H1 (cell line): ENCODE results near the gene C19orf44. TPM values are rescaled to one million over a fixed set of nuclear protein-coding genes. Genes with fewer than 3 reads are reported as not detected.
A peak's percentile ranks its signal among the peaks of the same experiment; 100 is the strongest.

Experiments used
- CTCF ChIA-PET: fragments of 300-600 bp; sonication (Branson Sonifier 250); formaldehyde crosslinking; loops from one replicate; lab custom pipeline; 2021; ENCODE audit not compliant: partially characterized antibody; lab: Charles Lee
- POLR2A ChIA-PET: fragments of 300-600 bp; sonication (Branson Sonifier 250); formaldehyde crosslinking; loops from one replicate; lab custom pipeline; 2021; ENCODE audit warnings: inconsistent platforms; ENCODE audit not compliant: partially characterized antibody; lab: Charles Lee
- DNase-seq, 2 experiments: peaks; one replicate each; pipeline versions ENCODE4 v3.0.0 to v3.0.0-alpha.2; 2010 to 2022; ENCODE audit warnings: low spot score in 2 of 2, low read depth in 1 of 2, mixed read lengths in 1 of 2
- FAIRE-seq: peaks from 2 replicates; lab custom pipeline; 2011; peaks lifted over from hg19 to GRCh38; lab: Jason Lieb, UNC
- H2AFZ ChIP-seq: 2 replicates; pipeline ENCODE4 v1.8.1; 2012; ENCODE audit warnings: low read length, inconsistent platforms
- H2AK5ac ChIP-seq: 2 replicates; pipeline ENCODE4 v1.6.1; 2013; ENCODE audit warnings: low read depth, low read length
- H2BK120ac ChIP-seq: replicated peaks from 2 replicates; pipeline ENCODE3; 2013; ENCODE audit warnings: low read depth, low read length, inconsistent platforms
- H2BK12ac ChIP-seq: 2 replicates; pipeline ENCODE4 v1.6.1; 2013; ENCODE audit warnings: low read depth, low read length
- H2BK15ac ChIP-seq: 2 replicates; pipeline ENCODE4 v1.6.1; 2013; ENCODE audit warnings: low read length
- H2BK20ac ChIP-seq: 2 replicates; pipeline ENCODE4 v1.6.1; 2013; ENCODE audit warnings: low read length
- H2BK5ac ChIP-seq: 2 replicates; pipeline ENCODE4 v1.6.1; 2013; ENCODE audit warnings: low read depth, low read length
- H3K14ac ChIP-seq: 2 replicates; pipeline ENCODE4 v1.6.1; 2013; ENCODE audit warnings: inconsistent platforms; ENCODE audit not compliant: insufficient read length
- H3K18ac ChIP-seq: 2 replicates; pipeline ENCODE4 v1.6.1; 2013; ENCODE audit warnings: low read length; ENCODE audit errors: extremely low read depth
- H3K23ac ChIP-seq: 2 replicates; pipeline ENCODE4 v1.6.1; 2013; ENCODE audit warnings: inconsistent platforms; ENCODE audit not compliant: insufficient read length
- H3K23me2 ChIP-seq: 2 replicates; pipeline ENCODE4 v1.6.1; 2013; ENCODE audit warnings: low read depth, low read length
- H3K27ac ChIP-seq: 2 replicates; pipeline ENCODE4 v1.6.1; 2011; ENCODE audit warnings: low read depth, low read length, inconsistent platforms
- H3K27me3 ChIP-seq, 4 experiments: replicated peaks in 1 of 4; 1 replicate in 1 of 4; 2 replicates in 3 of 4; pipeline versions ENCODE4 v1.6.1 to v1.8.1; 2011 to 2013; ENCODE audit warnings: low read length in 3 of 4, mild to moderate bottlenecking in 3 of 4, inconsistent platforms in 2 of 4, mixed read lengths in 2 of 4, moderate library complexity in 1 of 4; ENCODE audit not compliant: control insufficient read depth in 3 of 4, insufficient read depth in 3 of 4; ENCODE audit errors: extremely low read depth in 1 of 4
- H3K36me3 ChIP-seq, 4 experiments: 2 replicates each; pipeline versions ENCODE4 v1.6.1 to v1.8.1; 2011 to 2013; ENCODE audit warnings: mild to moderate bottlenecking in 4 of 4, low read length in 3 of 4, moderate library complexity in 2 of 4, control low read depth in 1 of 4, inconsistent platforms in 1 of 4; ENCODE audit not compliant: insufficient read depth in 4 of 4, control insufficient read depth in 2 of 4
- H3K4ac ChIP-seq: replicated peaks from 2 replicates; pipeline ENCODE3; 2013; ENCODE audit warnings: low read length, low read depth, mixed read lengths, inconsistent platforms; ENCODE audit not compliant: insufficient read length
- H3K4me1 ChIP-seq, 4 experiments: replicated peaks in 1 of 4; 1 replicate in 1 of 4; 2 replicates in 3 of 4; pipeline versions ENCODE4 v1.6.1 to v1.8.1; 2011 to 2013; ENCODE audit warnings: low read length in 3 of 4, inconsistent platforms in 2 of 4, mixed read lengths in 1 of 4; ENCODE audit not compliant: insufficient read depth in 4 of 4, control insufficient read depth in 3 of 4
- H3K4me2 ChIP-seq, 2 experiments: 2 replicates each; pipeline versions ENCODE4 v1.6.1 to v1.8.1; 2011 to 2013; ENCODE audit warnings: low read depth in 2 of 2, low read length in 2 of 2, control low read depth in 1 of 2, inconsistent platforms in 1 of 2, mild to moderate bottlenecking in 1 of 2; ENCODE audit not compliant: insufficient read depth in 1 of 2
- H3K4me3 ChIP-seq, 4 experiments: fragments of 200-600, 300-600 bp in 1 of 4; sonication (generic), shearing (Covaris generic), sonication (Bioruptor Twin) in 1 of 4; 2 replicates each; pipeline versions ENCODE4 v1.5.1 to v1.8.1; 2011 to 2016; ENCODE audit warnings: low read length in 4 of 4, low read depth in 3 of 4, control low read depth in 2 of 4, inconsistent platforms in 2 of 4, mild to moderate bottlenecking in 2 of 4, mixed read lengths in 1 of 4, moderate library complexity in 1 of 4; ENCODE audit not compliant: insufficient read depth in 2 of 4; ENCODE audit errors: extremely low read depth in 1 of 4
- H3K56ac ChIP-seq: replicated peaks from 2 replicates; pipeline ENCODE3; 2013; ENCODE audit warnings: low read depth, mild to moderate bottlenecking, mixed read lengths, low read length, inconsistent platforms; ENCODE audit not compliant: insufficient read length
- H3K79me1 ChIP-seq: 2 replicates; pipeline ENCODE4 v1.6.1; 2013; ENCODE audit warnings: low read depth, low read length, control low read depth
- H3K79me2 ChIP-seq, 2 experiments: 2 replicates each; pipeline versions ENCODE4 v1.6.1 to v1.8.1; 2012 to 2013; ENCODE audit warnings: low read length in 2 of 2, mild to moderate bottlenecking in 2 of 2, inconsistent platforms in 1 of 2; ENCODE audit not compliant: insufficient read depth in 2 of 2, control insufficient read depth in 1 of 2
- H3K9ac ChIP-seq, 4 experiments: replicated peaks in 1 of 4; 1 replicate in 1 of 4; 2 replicates in 3 of 4; pipeline versions ENCODE4 v1.6.1 to v1.8.1; 2011 to 2013; ENCODE audit warnings: low read depth in 3 of 4, low read length in 3 of 4, control low read depth in 2 of 4, mild to moderate bottlenecking in 2 of 4, moderate library complexity in 2 of 4, inconsistent platforms in 1 of 4; ENCODE audit errors: extremely low read depth in 1 of 4
- H3K9me3 ChIP-seq, 2 experiments: 2 replicates each; pipeline versions ENCODE4 v1.6.1 to v1.8.1; 2012 to 2013; ENCODE audit warnings: mild to moderate bottlenecking in 2 of 2, moderate library complexity in 2 of 2, control low read depth in 1 of 2, inconsistent platforms in 1 of 2, low read depth in 1 of 2, low read length in 1 of 2, mixed read lengths in 1 of 2; ENCODE audit not compliant: insufficient read depth in 2 of 2
- H4K20me1 ChIP-seq, 2 experiments: replicated peaks in 1 of 2; 2 replicates each; pipeline versions ENCODE3 to v1.8.1; 2011 to 2013; ENCODE audit warnings: inconsistent platforms in 2 of 2, low read length in 2 of 2, mild to moderate bottlenecking in 1 of 2; ENCODE audit not compliant: insufficient read depth in 2 of 2, control insufficient read depth in 1 of 2
- H4K5ac ChIP-seq: 2 replicates; pipeline ENCODE4 v1.6.1; 2013; ENCODE audit warnings: low read length, low read depth, mixed read lengths, inconsistent platforms; ENCODE audit not compliant: insufficient read length
- H4K8ac ChIP-seq: 2 replicates; pipeline ENCODE4 v1.8.0; 2013; ENCODE audit warnings: mild to moderate bottlenecking, moderate library complexity, low read length, inconsistent platforms; ENCODE audit not compliant: insufficient read depth; ENCODE audit errors: extremely low read depth
- H4K91ac ChIP-seq: replicated peaks from 2 replicates; pipeline ENCODE3; 2013; ENCODE audit warnings: low read length, mixed read lengths, inconsistent platforms; ENCODE audit not compliant: insufficient read length
- ASH2L ChIP-seq: fragments of 200-600, 300-600 bp; sonication (generic); IDR thresholded peaks from one replicate; pipeline ENCODE4 v1.7.1; 2017; ENCODE audit warnings: low read length
- BCL11A ChIP-seq, 2 experiments: IDR thresholded peaks; one replicate each; pipeline ENCODE4 v1.6.1; 2011; ENCODE audit warnings: low read depth in 2 of 2, low read length in 2 of 2, mild to moderate bottlenecking in 2 of 2
- CBX5 ChIP-seq: fragments of 300-800, 300-1000 bp; sonication (generic); IDR thresholded peaks from 2 replicates; pipeline ENCODE4 v1.7.1; 2016; ENCODE audit warnings: antibody characterized with exemption, low read length, low read depth
- CEBPB ChIP-seq: IDR thresholded peaks from 2 replicates; pipeline ENCODE4 v1.6.1; 2012; ENCODE audit warnings: low read depth, low read length
- CREB1 ChIP-seq: IDR thresholded peaks from 2 replicates; pipeline ENCODE4 v1.6.1; 2012; ENCODE audit warnings: inconsistent platforms
- EGR1 ChIP-seq: IDR thresholded peaks from 2 replicates; pipeline ENCODE4 v1.6.1; 2011; ENCODE audit warnings: low read depth, low read length, borderline replicate concordance
- FOSL1 ChIP-seq: IDR thresholded peaks from 2 replicates; pipeline ENCODE4 v1.6.1; 2011; ENCODE audit warnings: mild to moderate bottlenecking, low read depth, low read length, moderate library complexity; ENCODE audit not compliant: insufficient read depth
- NANOG ChIP-seq: IDR thresholded peaks from 2 replicates; pipeline ENCODE4 v1.6.1; 2011; ENCODE audit warnings: low read length, low read depth, mild to moderate bottlenecking, inconsistent platforms; ENCODE audit not compliant: insufficient read depth, poor library complexity, severe bottlenecking
- POLR2A ChIP-seq, 2 experiments: IDR thresholded peaks; 1 replicate in 1 of 2; 2 replicates in 1 of 2; pipeline ENCODE4 v1.6.1; 2011; ENCODE audit warnings: low read depth in 2 of 2, low read length in 2 of 2, mild to moderate bottlenecking in 2 of 2; ENCODE audit errors: control extremely low read depth in 1 of 2
- RXRA ChIP-seq: IDR thresholded peaks from 2 replicates; pipeline ENCODE4 v1.6.1; 2011; ENCODE audit warnings: low read depth, mild to moderate bottlenecking, low read length, moderate library complexity; ENCODE audit not compliant: insufficient read depth
- SIX5 ChIP-seq: IDR thresholded peaks from 2 replicates; pipeline ENCODE4 v1.6.1; 2011; ENCODE audit warnings: mild to moderate bottlenecking, low read depth, low read length
- SP1 ChIP-seq: IDR thresholded peaks from 2 replicates; pipeline ENCODE4 v1.6.1; 2011; ENCODE audit warnings: low read depth, low read length
- SP2 ChIP-seq: IDR thresholded peaks from 2 replicates; pipeline ENCODE4 v1.6.1; 2012; ENCODE audit warnings: mild to moderate bottlenecking, low read length, inconsistent platforms
- TBP ChIP-seq: IDR thresholded peaks from 2 replicates; pipeline ENCODE4 v1.6.1; 2011; ENCODE audit warnings: low read depth, low read length, improper control_type of control experiment
- TEAD4 ChIP-seq: IDR thresholded peaks from 2 replicates; pipeline ENCODE4 v1.6.1; 2012; ENCODE audit warnings: low read depth, low read length, inconsistent platforms, mixed read lengths
- WGBS, 2 experiments: shearing (Covaris generic) in 1 of 2; methylation state at CpG; one replicate each; pipeline versions ENCODE4 v1.1.6 to v1.1.7; 2013 to 2015; ENCODE audit warnings: low lambda C conversion rate in 2 of 2, mixed read lengths in 2 of 2, inconsistent platforms in 1 of 2, low coverage in 1 of 2, missing lambda C conversion rate in 1 of 2; ENCODE audit not compliant: insufficient replicate concordance in 2 of 2, insufficient coverage in 1 of 2, insufficient read length in 1 of 2; ENCODE audit errors: extremely low coverage in 1 of 2, missing lambda C conversion rate in 1 of 2; 5-methylcytosine and 5-hydroxymethylcytosine counted together
- polyA plus RNA-seq, 7 experiments: library from polyadenylated mRNA; depleted of rRNA in 3 of 7; stranded (reverse) in 5 of 7; unstranded in 2 of 7; fragments of >200 nt in 5 of 7; fragments of 200-250 nt in 2 of 7; gene quantifications; 1 replicate in 5 of 7; 2 replicates in 1 of 7; 4 replicates in 1 of 7; pipeline versions ENCODE4 v1.2.1 to v1.2.3, GENCODE V29; 2011 to 2013; ENCODE audit warnings: missing spikeins in 2 of 7, mixed read lengths in 2 of 7
- total RNA-seq: library from RNA; stranded (reverse); fragmentation: NEBNext Ultra II Directional; extraction: Animal tissue kit (Norgen Biotek cat#: 25700); gene quantifications from 2 replicates; pipeline ENCODE4 v1.2.1, GENCODE V29; 2021

Gene C19orf44
- total and polyA plus RNA-seq, 2 of the 8 experiments (the other 6 are each of a cell fraction or from before 2014, with no cell fraction given) = 2.1 to 4.5 TPM

DNA sequence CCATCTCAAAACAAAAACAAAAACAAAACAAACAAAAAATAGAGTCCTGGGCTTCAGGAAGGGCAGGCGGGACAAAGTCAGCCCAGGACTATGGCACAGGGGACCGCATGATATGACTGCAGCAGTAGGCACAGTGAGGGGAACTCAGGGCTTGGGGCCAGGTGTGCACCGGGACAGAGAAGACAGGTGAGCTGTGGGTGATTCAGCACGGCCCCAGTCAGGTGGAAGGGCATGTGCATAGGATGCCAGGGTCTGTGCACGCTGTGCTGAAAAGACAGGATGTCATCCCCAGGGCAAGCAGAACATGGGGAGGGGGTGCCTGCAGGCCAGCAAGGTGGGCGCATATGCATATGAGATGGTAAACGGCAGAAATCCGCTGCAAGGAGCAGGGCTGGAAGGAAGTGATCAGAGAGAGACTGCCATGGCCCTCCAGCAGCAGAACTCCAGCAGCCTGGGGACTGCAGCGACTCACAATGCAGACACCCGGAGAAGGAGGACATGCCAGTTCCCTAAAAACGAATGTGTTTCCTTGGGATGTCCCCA lies 39.5 kb upstream of the C19orf44 start:
- Histone ChIP-seq H3K79me2 (peaks cover 3 to 88% of the 10 kb centered on the region in 2 experiments; a peak in 3 of 4 replicates), H3K36me3 (no peaks in the 10 kb centered on the region), H3K9ac (peak overlapping the region in 2 of 4 experiments; percentile 1 to 25; a peak in 1 of 7 replicates), H2BK120ac (no peak overlapping the region), H3K14ac (no peak overlapping the region), H2BK5ac (peak overlapping the region; percentile 82), H2BK20ac (no peak overlapping the region), H3K4me1 (peaks cover 16 to 29% (median 21%) of the 10 kb centered on the region in 4 experiments), H3K4ac (peak overlapping the region; percentile 80), H4K20me1 (peaks cover 14 to 32% of the 10 kb centered on the region in 2 experiments), H2AK5ac (no peak overlapping the region), H3K23ac (no peak overlapping the region), H2AFZ (no peak overlapping the region), H3K27me3 (no peaks in the 10 kb centered on the region), H3K9me3 (no peaks in the 10 kb centered on the region), H3K4me2 (peak overlapping the region in 1 of 2 experiments; percentile 37; a peak in 3 of 4 replicates), H3K27ac (0 out of 2 replicates have a peak overlapping the region, but pooled peaks have one; percentile 37), H3K79me1 (peaks cover 22% of the 10 kb centered on the region), H3K23me2 (peaks cover 2% of the 10 kb centered on the region; the same call in 1 of the 2 replicates), H4K8ac (no peak overlapping the region; the same call in 1 of the 2 replicates), H3K18ac (peak overlapping the region; percentile 3; the same call in 1 of the 2 replicates), H2BK12ac (peak overlapping the region; percentile 90; the same call in 1 of the 2 replicates), H4K91ac (no peak overlapping the region), H4K5ac (no peak overlapping the region), H2BK15ac (no peak overlapping the region), H3K4me3 (no peak overlapping the region), H3K56ac (no peak overlapping the region)
- ChIA-PET CTCF (interaction anchor here (1.1 to 7.1 kb wide), 2 partner anchors 13 to 67 kb away, joined by 3 to 66 read pairs; no protein-coding TSS in a partner anchor), POLR2A (interaction anchor here (0.5 to 1.8 kb wide), 6 partner anchors 12 to 185 kb away, joined by 3 to 6 read pairs (median 3); partner anchors contain the start of gene EPS15L1)
- no peak for FAIRE-seq
- 72% methylated on average over 11 of the region's 11 CpGs; no CpG with 5 or more reads in 1 of the 2 experiments for WGBS, 2 experiments
- DNase-seq = peak in 1 of 2 experiments; percentile 57
- TF ChIP-seq NANOG (no peak), POLR2A (IDR thresholded peaks at IDR 0.05; ENCODE audit: control extremely low read depth in 1 of 2, low read depth in 2 of 2, low read length in 2 of 2) (no peak), TBP (no peak), FOSL1 (no peak), SIX5 (no peak), EGR1 (no peak), CBX5 (no peak), CREB1 (no peak), RXRA (no peak), SP2 (no peak), BCL11A (IDR thresholded peaks at IDR 0.05; ENCODE audit: low read depth in 2 of 2, low read length in 2 of 2) (no peak), ASH2L (no peak), CEBPB (no peak), TEAD4 (no peak), SP1 (no peak)
